HG03066 (cell line): Measurements from ENCODE around the gene ILK.

Source experiments
- ATAC-seq: cut with Tn5 transposase; IDR thresholded peaks from one replicate; pipeline ENCODE4 v1.9.1; 2021; ENCODE audit warnings: low read depth; ENCODE audit not compliant: unreplicated experiment

The ILK gene

GRCh38 chr11:6619004-6619745 lies 15.6 kb downstream of the ILK start, which contains the start of gene TPP1:
Gene TPP1 (minus strand): TSS chr11:6619422. CDS start chr11:6619400, 22 bp downstream.
- peak; percentile 99 for ATAC-seq

GRCh38 chr11:6620636-6621035 lies 17.1 kb downstream of the ILK start:
- ATAC-seq = no peak

- ATAC-seq = no peak
Measured at GRCh38 chr11:6621711-6622211, 18.2 kb downstream of the ILK start.

- ATAC-seq = no peak
Measured at GRCh38 chr11:6622261-6623171, 18.9 kb downstream of the ILK start.

GRCh38 chr11:6623391-6624363 lies 20.1 kb downstream of the ILK start:
- ATAC-seq = no peak

- ATAC-seq = no peak
Measured at GRCh38 chr11:6625156-6625831, 21.7 kb downstream of the ILK start.

- no peak for ATAC-seq
Measured at GRCh38 chr11:6625832-6626420, 22.4 kb downstream of the ILK start.

GRCh38 chr11:6626971-6627761 lies 23.6 kb downstream of the ILK start:
- no peak for ATAC-seq

- no peak for ATAC-seq
Measured at GRCh38 chr11:6627762-6628241, 24.2 kb downstream of the ILK start.

GRCh38 chr11:6628526-6628925 lies 25.0 kb downstream of the ILK start:
- no peak for ATAC-seq

GRCh38 chr11:6629573-6629891 lies 26.0 kb downstream of the ILK start:
- no peak for ATAC-seq

- no peak for ATAC-seq
Measured at GRCh38 chr11:6629892-6630631, 26.5 kb downstream of the ILK start.

- no peak for ATAC-seq
Measured at GRCh38 chr11:6630632-6631291, 27.2 kb downstream of the ILK start.

GRCh38 chr11:6631361-6631890 lies 27.9 kb downstream of the ILK start:
- no peak for ATAC-seq

- ATAC-seq = no peak
Measured at GRCh38 chr11:6632116-6633073, 28.8 kb downstream of the ILK start.
